BE2C (cell line): ENCODE measurements around the gene EHD4.

ENCODE experiments used
- DNase-seq: peaks from one replicate; pipeline ENCODE4 v3.0.0-alpha.2; 2020
- H3K27me3 ChIP-seq: fragments of 250-450 bp; sonication (Bioruptor Pico); 2 replicates; pipeline ENCODE4 v1.5.1; 2020; ENCODE audit warnings: mild to moderate bottlenecking
- H3K36me3 ChIP-seq: fragments of 250-450 bp; sonication (Bioruptor Pico); 2 replicates; pipeline ENCODE4 v1.5.1; 2020; ENCODE audit warnings: mild to moderate bottlenecking
- H3K4me1 ChIP-seq: fragments of 250-450 bp; sonication (Bioruptor Pico); 2 replicates; pipeline ENCODE4 v1.5.1; 2020
- H3K4me3 ChIP-seq: 2 replicates; pipeline ENCODE4 v1.5.1; 2011; ENCODE audit warnings: low read depth, low read length
- H3K9me3 ChIP-seq: fragments of 250-450 bp; sonication (Bioruptor Pico); 2 replicates; pipeline ENCODE4 v1.5.1; 2020
- TF ChIP-seq, protein P1 (sequence below): IDR thresholded peaks from 2 replicates; pipeline ENCODE4 v1.5.1; 2012; ENCODE audit warnings: mild to moderate bottlenecking, low read depth, low read length

The EHD4 gene

DNA sequence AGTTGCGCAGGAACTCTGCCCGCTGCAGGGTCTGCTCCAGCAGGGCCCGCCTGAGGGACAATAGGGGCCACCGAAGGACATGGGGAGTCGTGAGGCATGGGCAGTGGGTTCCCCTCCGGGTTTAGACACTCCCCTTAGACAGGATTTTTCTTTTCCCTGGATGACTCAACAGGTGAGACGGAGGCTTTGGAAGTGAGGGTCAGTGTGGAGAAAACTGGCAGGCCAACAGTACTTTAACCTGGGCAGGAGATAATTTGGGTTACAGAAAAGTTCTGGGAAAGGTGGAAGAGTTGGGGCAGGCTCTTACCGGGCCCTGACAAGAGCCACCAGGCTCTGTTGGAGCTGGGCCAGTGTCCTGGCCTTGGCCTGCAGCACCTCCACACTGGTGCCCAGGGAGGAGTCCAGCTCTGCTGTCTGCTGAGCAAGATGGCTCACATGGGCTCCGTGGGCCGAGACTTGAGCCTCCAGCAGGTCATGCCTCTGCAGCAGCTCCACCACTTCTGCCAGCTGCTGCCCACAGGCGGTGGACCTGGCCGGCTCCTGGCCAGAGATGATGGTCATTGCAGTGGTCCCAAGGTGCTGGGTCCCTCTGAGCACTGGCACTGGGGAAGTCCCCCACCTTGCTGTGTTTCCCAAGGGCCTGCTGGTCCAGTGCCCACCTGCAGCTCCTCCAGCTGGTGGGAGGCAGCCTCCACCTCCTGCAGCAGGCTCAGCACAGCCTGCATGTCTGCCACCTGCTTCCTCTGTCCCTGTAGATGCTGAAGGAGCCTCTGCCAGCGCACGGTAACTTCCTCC lies 89.5 kb downstream of the EHD4 start:
- Histone ChIP-seq H3K36me3 (no peaks in the 10 kb centered on the region), H3K27me3 (no peaks in the 10 kb centered on the region), H3K4me3 (no peak overlapping the region), H3K4me1 (peaks cover 8% of the 10 kb centered on the region), H3K9me3 (no peaks in the 10 kb centered on the region)
- TF ChIP-seq, protein P1, sequence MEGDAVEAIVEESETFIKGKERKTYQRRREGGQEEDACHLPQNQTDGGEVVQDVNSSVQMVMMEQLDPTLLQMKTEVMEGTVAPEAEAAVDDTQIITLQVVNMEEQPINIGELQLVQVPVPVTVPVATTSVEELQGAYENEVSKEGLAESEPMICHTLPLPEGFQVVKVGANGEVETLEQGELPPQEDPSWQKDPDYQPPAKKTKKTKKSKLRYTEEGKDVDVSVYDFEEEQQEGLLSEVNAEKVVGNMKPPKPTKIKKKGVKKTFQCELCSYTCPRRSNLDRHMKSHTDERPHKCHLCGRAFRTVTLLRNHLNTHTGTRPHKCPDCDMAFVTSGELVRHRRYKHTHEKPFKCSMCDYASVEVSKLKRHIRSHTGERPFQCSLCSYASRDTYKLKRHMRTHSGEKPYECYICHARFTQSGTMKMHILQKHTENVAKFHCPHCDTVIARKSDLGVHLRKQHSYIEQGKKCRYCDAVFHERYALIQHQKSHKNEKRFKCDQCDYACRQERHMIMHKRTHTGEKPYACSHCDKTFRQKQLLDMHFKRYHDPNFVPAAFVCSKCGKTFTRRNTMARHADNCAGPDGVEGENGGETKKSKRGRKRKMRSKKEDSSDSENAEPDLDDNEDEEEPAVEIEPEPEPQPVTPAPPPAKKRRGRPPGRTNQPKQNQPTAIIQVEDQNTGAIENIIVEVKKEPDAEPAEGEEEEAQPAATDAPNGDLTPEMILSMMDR, result no peak
- DNase-seq, result no peak

DNA sequence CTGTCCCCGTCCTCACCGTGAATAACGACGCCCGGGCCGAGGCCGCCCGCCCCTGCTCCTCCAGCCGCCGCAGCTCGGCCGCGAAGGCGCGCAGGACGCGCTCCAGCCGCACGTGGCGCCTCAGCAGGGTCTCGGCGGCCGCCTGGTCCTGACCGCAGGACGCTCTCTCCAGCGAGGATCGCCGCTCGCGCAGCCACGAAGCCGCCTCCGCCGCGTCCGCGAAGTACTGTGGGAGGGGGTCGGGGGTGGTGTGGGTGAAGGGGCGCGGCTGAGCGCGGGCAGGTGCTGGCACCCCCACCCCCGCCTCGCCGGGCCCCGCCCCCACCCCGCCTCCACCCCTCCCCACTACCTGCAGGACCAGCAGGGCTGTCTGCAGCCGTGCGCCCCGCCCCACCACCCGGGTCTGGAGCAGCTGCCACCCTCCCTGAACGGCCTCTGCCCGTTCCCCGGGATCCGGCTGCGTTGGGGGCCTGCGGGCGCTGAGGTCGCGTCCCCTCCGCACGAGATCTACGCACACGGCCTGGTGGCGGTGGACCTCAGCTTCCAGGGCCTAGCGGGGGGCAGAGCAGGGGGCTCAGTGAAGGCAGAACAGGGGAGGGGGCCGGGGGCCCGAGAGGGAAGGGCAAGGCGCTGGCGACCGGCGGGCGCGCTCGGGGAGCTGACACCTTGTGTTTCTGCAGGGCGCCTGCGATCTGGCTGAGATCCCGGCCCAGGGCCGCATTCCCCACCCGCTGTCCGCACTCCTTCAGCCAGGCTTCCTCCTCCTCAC lies 90.3 kb downstream of the EHD4 start:
- TF ChIP-seq, protein P1, result no peak
- Histone ChIP-seq H3K4me1 (peaks cover 10% of the 10 kb centered on the region), H3K27me3 (no peaks in the 10 kb centered on the region), H3K9me3 (no peaks in the 10 kb centered on the region), H3K4me3 (no peak overlapping the region), H3K36me3 (no peaks in the 10 kb centered on the region)
- no peak for DNase-seq

DNA sequence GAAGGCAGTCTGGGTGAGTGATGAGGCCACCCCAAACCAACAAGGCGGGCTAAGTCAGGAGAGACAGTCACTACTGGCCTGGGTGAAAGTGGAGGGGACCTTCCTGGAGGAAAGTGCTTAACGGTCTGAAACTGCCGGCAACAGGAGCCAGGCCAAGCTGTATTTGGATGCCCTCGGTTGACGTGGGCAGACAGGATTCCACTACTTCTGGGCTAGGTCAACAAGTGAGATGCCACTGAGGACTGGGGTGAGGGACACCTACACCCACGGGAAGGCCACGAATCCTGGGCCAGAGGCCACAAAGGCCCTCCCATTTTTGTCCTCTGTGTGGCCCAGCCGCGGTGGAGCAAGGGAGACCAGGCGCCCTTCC lies 90.8 kb downstream of the EHD4 start:
- DNase-seq, result no peak
- no peaks in the 10 kb centered on the region for H3K27me3 ChIP-seq
- no peaks in the 10 kb centered on the region for H3K9me3 ChIP-seq
- H3K4me3 ChIP-seq, result no peak overlapping the region
- TF ChIP-seq, protein P1, result no peak
- H3K4me1 ChIP-seq, result peaks cover 10% of the 10 kb centered on the region
- no peaks in the 10 kb centered on the region for H3K36me3 ChIP-seq

DNA sequence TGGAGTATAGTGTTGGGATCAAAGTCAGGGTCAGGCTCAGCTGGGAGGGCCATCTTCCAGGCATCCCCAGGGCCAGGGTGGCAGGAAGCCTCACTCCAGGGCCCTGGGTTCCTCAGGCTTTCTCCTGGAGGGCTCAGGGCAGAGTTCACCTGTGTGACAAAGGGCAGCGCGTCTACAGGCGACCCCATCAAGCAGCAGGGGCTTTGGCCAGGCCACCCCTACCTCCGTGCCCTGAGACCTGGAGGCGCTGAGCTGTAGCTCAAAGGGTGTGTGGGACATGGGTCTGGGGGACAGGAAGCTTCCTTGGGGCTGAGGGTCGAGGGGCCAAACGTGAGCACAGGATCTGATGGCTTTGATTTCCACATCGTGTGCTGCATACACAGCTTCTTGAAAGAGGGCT lies 91.3 kb downstream of the EHD4 start:
- H3K4me3 ChIP-seq, result no peak overlapping the region
- DNase-seq, result no peak
- H3K27me3 ChIP-seq, result no peaks in the 10 kb centered on the region
- H3K4me1 ChIP-seq, result peaks cover 10% of the 10 kb centered on the region
- no peaks in the 10 kb centered on the region for H3K9me3 ChIP-seq
- no peaks in the 10 kb centered on the region for H3K36me3 ChIP-seq
- TF ChIP-seq, protein P1, result no peak

DNA sequence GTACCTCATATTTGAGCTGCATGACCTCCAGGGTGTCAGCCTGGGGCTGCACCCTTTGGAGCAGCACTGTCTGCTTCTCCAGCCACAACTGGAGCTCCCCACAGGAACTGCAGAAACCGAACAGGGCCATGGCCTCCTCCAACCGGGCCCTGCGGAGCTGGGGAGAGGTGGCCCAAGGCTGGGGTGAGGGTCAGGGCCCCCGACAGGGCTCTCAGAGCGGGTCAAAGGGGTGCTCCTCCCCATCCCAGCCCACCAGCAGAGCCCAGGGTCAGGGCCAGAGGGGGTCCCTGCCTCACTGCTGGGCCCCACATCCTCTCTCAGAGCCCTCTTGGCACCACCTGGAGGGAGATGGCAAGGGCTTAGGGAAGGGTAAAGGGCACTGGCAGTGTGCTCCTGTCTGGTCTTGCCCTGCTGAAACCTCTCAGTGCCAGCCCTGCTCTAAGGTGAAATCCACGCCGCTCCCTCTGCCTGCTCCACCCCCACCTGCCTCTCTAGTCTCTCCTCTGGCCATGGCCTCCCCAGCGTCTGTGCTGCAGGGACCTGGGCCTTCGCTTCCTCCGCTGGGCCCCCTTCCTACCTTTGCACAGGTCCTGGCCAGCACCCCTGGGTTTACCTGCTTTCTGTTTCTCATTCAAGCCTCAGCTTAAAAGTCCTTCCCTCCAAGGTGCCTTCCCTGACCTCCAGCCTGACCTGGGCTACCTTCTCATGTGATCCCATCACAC lies 92.0 kb downstream of the EHD4 start:
- H3K9me3 ChIP-seq, result no peaks in the 10 kb centered on the region
- no peak for DNase-seq
- H3K36me3 ChIP-seq, result no peaks in the 10 kb centered on the region
- no peaks in the 10 kb centered on the region for H3K27me3 ChIP-seq
- H3K4me3 ChIP-seq, result no peak overlapping the region
- peaks cover 10% of the 10 kb centered on the region for H3K4me1 ChIP-seq
- TF ChIP-seq, protein P1, result no peak
